ENCODE results near the gene UBE2I. TPM values are rescaled to one million over a fixed set of nuclear protein-coding genes. Genes with fewer than 3 reads are reported as not detected.

Gene UBE2I
- 100 to 1,000 TPM in 3 of 4 donors, 10 to 100 TPM in 1; 72.0 to 165 (median 107) TPM for total RNA-seq

GRCh38 chr16:1308977-1309885, at the start of gene UBE2I:
UBE2I (plus strand) TSS chr16:1309636; CDS start chr16:1314031, 4,395 bp downstream.
- H3K9me3 ChIP-seq: no peaks in the 10 kb centered on the region
- H3K4me3 ChIP-seq: peak within 1 kb of the TSS; percentile 82
- H3K27ac ChIP-seq: peak within 1 kb of the TSS; percentile 93
- peak; percentile 97 to 99 for DNase-seq (ENCODE audit: low spot score in 2 of 2)
- no CpG with 5 or more reads among the region's 117 CpGs for WGBS
- H3K4me1 ChIP-seq: peaks cover 32% of the 10 kb centered on the region
- H3K36me3 ChIP-seq: peaks cover 6% of the 10 kb centered on the region
- no peak for TF ChIP-seq EP300 (IDR thresholded peaks at IDR 0.05)
- peak in 1 of 2 donors; percentile 52 for TF ChIP-seq POLR2A (IDR thresholded peaks at IDR 0.05)
- peak in 2 of 3 donors; percentile 76 to 91 for TF ChIP-seq POLR2AphosphoS5 (IDR thresholded peaks at IDR 0.05)
- TF ChIP-seq CTCF (IDR thresholded peaks at IDR 0.05): no peak
- H3K27me3 ChIP-seq: no peaks in the 10 kb centered on the region

GRCh38 chr16:1259760-1260068, 49.7 kb upstream of the UBE2I start:
- Histone ChIP-seq H3K4me3 (no peak overlapping the region), H3K27me3 (peaks cover 86% of the 10 kb centered on the region), H3K27ac (no peak overlapping the region), H3K36me3 (no peaks in the 10 kb centered on the region), H3K9me3 (no peaks in the 10 kb centered on the region), H3K4me1 (peaks cover 8% of the 10 kb centered on the region)
- TF ChIP-seq POLR2A (IDR thresholded peaks at IDR 0.05) (no peak), EP300 (IDR thresholded peaks at IDR 0.05) (no peak), CTCF (IDR thresholded peaks at IDR 0.05) (no peak), POLR2AphosphoS5 (IDR thresholded peaks at IDR 0.05) (no peak)
- DNase-seq (ENCODE audit: low spot score in 2 of 2): peak in 1 of 2 donors; percentile 39
- WGBS: 40% methylated on average over 1 of the region's 11 CpGs

- no peak overlapping the region for H3K4me3 ChIP-seq
- peaks cover 8% of the 10 kb centered on the region for H3K4me1 ChIP-seq
- H3K27me3 ChIP-seq: peaks cover 84% of the 10 kb centered on the region
- no peak overlapping the region for H3K27ac ChIP-seq
- DNase-seq (ENCODE audit: low spot score in 2 of 2): peak in 1 of 2 donors; percentile 56
- no peak for TF ChIP-seq CTCF (IDR thresholded peaks at IDR 0.05)
- no peak for TF ChIP-seq POLR2AphosphoS5 (IDR thresholded peaks at IDR 0.05)
- no peak for TF ChIP-seq EP300 (IDR thresholded peaks at IDR 0.05)
- TF ChIP-seq POLR2A (IDR thresholded peaks at IDR 0.05): no peak
- no peaks in the 10 kb centered on the region for H3K36me3 ChIP-seq
- no peaks in the 10 kb centered on the region for H3K9me3 ChIP-seq
- WGBS: 90% methylated on average over 2 of the region's 36 CpGs
Observed at GRCh38 chr16:1260101-1260680, 49.2 kb upstream of the UBE2I start.

- whole genome bisulfite sequencing: 15% methylated on average over 9 of the region's 47 CpGs
- H3K4me1 ChIP-seq: peaks cover 8% of the 10 kb centered on the region
- no peak overlapping the region for H3K4me3 ChIP-seq
- H3K9me3 ChIP-seq: no peaks in the 10 kb centered on the region
- no peaks in the 10 kb centered on the region for H3K36me3 ChIP-seq
- DNase-seq (ENCODE audit: low spot score in 2 of 2): peak in 1 of 2 donors; percentile 54
- H3K27me3 ChIP-seq: peaks cover 78% of the 10 kb centered on the region
- TF ChIP-seq CTCF (IDR thresholded peaks at IDR 0.05) (no peak), POLR2A (IDR thresholded peaks at IDR 0.05) (no peak), POLR2AphosphoS5 (IDR thresholded peaks at IDR 0.05) (no peak), EP300 (IDR thresholded peaks at IDR 0.05) (no peak)
- no peak overlapping the region for H3K27ac ChIP-seq
Observed at GRCh38 chr16:1261131-1261892, 48.1 kb upstream of the UBE2I start.
